NCI-H345 (cell line): ENCODE data around the gene WBP4.
"Not testable (repeated sequence)": the region's sequence is repeated elsewhere in the genome, so short reads cannot be mapped to it uniquely, and the experiment has no call there.

Source experiments
- DNase-seq: peaks from one replicate; lab custom pipeline; 2025; lab: John Stamatoyannopoulos, UW

The WBP4 gene

DNA sequence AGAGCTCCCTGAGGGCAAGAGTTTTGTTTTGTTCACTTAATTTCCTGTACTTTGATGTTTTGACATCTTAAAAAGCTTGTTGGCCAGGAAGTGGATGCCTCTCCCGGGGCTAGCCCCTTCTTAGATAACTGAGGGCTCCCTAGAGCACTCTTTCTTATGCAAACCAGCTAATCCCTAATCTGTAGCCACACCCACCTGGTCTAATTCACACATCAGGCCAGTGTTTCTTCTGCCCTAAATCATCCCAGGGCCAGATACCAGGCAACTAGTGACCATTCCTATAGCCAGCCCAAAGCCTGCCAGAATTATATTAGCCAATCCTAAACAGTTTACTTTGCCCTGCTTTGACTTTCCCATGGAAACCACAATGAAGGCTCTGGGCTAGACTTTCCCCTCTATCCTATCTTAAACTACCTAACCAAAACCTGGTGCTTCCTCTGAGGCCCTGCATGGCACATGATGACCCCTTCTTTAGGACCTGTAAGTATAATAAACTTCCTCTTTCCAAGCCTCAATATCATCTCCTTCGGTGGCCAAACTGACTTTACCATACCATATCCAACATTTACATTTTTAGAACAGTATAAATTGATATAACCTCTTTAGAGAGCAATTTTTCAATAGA is 24.8 kb downstream of the WBP4 start:
- DNase-seq = no peak

DNA sequence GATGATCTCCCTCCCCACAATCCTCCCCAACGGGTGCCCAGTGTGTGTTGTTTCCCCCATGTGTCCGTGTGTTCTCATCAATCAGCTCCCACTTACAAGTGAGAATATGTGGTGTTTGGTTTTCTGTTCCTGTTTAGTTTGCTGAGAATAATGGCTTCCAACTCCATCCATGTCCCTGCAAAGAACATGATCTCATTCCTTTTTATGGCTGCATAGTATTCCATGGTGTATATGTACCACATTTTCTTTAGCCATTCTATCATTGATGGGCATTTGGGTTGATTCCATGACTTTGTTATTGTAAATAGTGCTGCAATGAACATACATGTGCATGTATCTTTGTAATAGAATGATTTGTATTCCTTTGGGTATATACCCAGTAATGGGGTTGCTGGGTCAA is 34.4 kb downstream of the WBP4 start:
- DNase-seq = not testable (repeated sequence)

DNA sequence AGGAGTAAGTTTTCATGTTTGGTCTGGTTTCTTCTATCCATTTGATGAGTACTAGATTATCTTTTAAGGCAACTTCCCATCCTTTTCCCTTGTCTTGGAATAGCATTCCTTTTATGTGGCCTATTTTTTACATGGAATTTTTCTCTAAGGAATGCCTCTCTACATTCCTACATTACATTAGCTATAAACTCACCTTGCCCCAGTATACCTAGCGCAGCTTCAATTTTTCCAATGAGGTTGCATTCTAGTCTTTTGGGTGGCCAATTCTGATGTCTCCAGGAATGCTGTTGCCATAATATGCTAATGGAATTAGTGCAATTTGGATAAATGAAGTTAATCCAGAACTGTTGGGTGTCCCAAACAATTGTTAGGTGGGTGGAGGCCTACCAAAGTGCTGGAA is 37.5 kb downstream of the WBP4 start:
- no peak for DNase-seq

DNA sequence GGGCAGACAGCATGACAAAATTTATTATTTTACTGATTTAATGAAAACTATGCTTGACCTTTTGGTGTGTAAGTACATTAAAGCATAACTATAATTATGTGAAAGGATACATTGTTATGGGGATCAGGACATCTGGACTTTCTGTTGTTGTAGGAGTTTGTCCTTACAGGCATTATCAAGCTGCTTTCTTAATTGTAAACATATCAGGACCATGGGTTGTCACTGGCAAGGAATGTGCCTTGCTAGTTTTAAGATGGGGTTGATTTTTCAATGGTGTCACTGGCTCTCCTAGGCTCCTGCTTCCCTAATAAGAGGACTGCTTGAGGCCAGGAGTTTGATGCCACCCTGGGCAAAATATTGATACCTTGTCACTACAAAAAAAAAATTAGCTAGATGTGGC is 38.7 kb downstream of the WBP4 start:
- no peak for DNase-seq

DNA sequence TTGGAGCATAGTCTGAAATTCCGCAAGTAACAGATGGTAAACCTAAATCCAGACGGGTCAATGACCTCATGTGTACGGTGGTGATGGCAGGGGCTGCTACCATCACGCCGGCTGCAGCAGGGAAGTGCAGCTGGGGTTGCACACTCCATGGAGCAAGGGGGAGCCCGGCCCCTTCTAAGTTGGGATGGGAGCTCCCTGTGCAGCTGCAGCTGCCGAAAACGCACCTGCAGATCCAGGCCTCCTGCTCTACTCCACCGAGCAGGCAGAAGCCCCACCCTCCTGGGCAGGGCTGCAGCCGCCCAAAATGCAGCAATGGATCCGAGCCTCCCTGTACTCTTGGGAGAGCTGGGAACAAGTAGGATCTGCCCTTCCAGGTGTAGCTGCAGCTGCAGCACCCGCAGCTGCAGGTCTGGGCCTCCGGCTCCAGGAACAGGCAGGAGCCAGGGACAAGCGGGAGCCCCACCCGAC is 45.8 kb downstream of the WBP4 start:
- DNase-seq = no peak

DNA sequence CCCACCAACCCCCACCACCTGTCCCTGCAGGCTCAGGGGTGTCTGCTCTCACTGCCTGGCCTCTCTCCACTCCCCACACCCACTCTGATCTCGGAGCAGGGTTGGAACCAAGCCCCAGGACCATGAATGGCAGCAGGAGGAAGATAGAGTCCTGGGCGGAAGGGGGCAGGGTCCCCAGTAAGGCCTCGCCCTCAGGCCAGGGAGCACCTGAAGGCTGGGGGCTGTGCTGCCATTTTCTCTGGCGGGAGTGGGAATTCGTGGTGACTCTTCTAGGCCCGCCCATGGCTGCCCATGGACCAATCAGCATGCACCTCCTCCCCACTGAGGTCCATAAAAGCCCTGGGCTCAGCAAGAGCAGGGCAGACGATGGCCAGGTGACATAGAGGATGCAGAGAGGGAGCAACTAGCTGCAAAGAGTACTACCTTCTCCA is 46.3 kb downstream of the WBP4 start:
- no peak for DNase-seq

DNA sequence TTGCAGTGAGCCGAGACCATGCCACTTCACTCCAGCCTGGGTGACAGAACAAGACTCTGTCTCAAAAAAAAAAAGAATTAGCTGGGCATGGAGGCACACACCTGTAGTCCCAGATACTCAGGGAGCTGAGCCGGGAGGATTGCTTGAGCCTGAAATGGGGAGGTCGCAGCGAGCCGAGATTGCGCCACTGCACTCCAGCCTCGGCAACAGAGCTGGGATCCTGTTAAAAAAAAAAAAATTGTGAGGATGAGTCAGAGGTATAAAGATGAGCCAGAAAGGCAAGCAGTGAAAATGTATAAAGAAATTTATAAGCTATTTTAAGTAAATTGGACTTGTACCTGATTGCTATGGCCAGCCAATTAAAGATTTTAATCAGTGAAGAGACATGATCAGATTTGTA is 50.1 kb downstream of the WBP4 start:
- no peak for DNase-seq

DNA sequence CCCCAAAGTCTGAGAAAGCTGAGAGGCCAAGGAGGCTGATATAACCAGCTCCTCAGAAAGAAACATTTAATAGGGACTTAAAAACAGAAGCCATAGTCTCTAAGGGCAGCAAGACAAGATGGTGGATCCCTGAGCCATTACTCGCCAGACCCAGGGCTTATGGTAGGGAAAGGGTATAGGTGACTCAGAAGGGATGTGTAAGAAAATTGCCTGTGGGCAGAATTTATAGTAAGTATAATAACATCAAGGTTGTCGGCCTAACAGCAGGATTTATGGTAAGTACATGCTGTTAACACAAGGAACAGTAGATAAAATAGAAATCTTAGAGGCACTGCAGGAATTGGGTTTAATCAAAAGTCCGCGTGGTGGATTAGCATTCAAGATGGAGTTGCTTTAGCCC is 56.6 kb downstream of the WBP4 start:
- no peak for DNase-seq

DNA sequence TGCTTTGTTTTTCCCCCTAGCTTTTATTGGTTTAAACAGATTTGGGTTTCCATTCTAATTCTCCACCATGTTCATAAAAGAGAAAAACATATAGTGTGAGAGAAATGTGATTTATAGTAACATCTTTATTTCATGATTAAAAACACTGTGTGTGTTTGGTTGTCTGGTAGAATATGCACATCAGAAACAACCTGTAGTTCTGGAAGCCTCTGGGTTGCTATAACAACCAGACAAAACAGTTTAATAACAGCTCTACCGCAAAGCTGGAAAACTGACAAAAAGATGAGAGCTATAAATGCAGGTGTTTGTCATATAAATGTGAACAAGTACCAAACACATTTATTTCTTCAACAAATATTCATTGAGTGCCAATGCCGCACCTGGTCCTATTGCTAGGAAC is 61.5 kb downstream of the WBP4 start:
- DNase-seq = no peak

DNA sequence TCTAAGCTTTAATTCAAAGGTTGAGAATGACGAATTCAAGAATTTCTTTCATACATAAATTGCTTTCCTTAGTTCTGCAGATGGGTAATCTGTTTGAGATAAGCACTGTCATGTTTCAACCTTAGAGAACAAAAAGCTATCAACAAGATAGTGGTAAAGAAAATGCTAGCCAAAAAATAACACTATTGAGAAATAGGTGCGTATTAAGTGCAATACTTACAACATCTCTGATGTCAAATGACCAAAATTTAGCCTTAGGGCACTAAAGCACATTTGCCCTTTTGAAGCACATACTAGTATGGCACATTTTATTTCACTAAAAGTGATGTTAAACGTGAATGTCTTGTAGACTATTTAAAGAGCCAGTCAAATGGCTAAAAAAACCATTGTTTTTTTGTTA is 66.4 kb downstream of the WBP4 start:
- no peak for DNase-seq

DNA sequence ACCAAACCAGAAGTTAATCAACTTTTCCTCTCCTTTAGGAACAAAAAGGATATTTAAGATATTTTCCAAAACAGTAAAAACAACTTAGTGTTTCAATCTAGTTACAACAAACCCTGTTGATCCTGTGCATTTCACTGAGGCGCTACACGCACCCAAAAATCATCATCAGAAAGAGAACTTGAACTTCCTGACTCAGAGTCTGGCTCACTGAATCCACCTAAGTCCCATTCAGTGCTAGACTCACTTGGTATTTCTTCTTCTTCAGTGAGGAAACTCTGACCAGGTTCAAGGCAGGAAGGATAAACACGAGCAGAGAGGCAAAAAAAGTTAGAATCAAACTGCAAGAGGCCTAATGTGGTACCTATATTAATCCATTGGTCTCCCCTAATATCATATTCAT is 69.0 kb downstream of the WBP4 start:
- no peak for DNase-seq

DNA sequence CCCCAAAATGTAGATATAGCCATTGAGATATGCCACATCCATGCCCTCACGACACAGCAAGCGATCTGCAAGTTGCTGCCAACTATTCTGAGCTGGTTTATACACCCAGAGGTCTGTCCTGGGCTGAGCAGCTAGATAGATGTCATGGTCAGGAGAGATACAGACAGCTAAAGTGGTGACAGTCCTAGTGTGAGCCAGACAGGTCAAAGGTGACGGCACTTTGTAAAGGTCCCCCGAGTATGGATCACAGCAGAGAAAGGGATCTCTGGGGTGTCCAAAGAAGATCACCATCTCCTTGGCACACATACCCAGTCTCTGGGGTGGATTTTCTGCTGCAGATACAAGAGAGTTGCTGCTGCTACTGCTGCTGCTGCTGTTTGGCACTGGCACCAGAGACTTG is 69.9 kb downstream of the WBP4 start:
- not testable (repeated sequence) for DNase-seq

DNA sequence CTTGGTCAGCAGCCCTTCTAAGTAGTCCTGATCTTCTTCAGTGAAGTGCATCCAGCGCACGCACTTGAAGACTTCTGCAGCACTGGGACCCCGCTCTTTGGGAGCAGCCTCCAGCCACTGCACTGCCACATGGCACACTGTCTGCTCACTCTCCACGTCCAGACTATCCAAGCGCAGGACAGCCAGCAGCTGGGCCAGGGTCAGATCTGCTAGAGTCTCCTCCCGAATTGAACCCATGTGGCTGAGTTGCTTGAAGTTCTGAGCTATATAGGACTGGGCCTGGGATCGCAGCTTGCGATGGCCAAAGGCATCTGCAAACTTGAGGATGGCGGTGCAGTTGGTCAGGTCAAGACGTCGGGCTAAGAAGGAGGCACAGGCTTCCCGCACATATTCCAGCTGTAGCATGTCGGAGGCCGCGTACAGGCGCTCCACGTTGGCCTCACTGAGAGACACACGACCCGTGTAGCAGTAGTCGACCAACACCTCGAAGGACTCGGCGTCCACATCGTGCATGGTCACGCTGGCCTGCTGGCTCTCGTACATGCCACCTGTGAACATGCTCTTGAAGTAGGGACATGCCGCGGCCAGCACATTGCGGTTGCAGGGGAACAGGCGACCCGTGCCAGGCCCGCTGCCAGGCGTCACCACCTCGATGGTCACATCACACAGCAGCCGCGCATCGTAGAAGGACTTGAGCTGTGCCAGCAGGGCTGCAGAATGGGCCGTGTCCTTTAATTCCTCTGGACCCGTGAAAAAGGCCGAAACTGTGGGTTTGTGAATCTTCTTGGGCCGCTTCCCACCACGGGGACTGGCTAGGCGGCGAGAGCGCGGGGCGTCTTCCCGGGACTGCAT is 70.6 kb downstream of the WBP4 start:
- not testable (repeated sequence) for DNase-seq

DNA sequence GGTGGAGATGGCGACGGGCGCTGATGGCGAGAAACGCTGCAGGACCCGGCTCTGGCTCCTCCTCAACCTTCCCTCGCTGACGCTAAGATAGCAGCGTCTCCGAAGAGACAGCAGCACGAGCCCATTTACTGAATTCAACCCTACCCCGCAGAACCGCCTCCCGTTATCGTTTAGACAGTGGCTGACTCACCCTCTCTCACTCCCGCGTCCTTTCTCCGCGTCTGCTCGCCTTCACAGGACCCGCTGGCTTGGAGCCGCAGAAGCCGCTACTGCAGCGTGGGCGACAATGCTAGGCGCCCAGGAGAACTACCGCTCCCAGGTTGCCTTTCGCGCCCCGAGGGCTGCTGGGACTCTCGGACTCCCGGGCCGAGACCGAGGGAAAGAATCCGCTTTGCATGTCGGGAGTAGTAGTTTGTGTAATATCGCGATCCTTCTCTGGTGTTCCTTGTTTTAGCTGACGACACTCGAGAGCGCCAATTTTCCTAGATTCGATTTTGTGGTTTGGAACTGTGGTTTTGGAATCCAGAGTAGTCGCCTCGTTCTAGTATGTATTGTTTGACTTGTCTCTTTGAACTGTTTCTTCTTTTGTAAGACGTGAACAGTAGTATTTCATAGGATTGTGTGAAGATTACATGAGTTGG is 71.3 kb downstream of the WBP4 start, which contains the start of gene KBTBD6:
TSS of gene KBTBD6 (minus strand) at position 291 of the 641 bp plus-strand sequence. CDS start 291 bp downstream, outside the sequence.
- peak; percentile 95 for DNase-seq
